SU-DHL-6 (cell line): ENCODE data around the gene LRP4.

ENCODE experiments used
- H2AFZ ChIP-seq: fragments of 200-600 bp; sonication (generic); 2 replicates; pipeline ENCODE4 v1.6.1; 2014; ENCODE audit warnings: low read depth, mild to moderate bottlenecking, moderate library complexity, mixed read lengths, antibody characterized with exemption, low read length; ENCODE audit not compliant: severe bottlenecking
- H3F3A ChIP-seq: fragments of 200-600 bp; shearing (Covaris generic); 2 replicates; pipeline ENCODE4 v1.6.0; 2016; ENCODE audit warnings: antibody characterized with exemption, mild to moderate bottlenecking; ENCODE audit not compliant: insufficient read depth
- H3K27ac ChIP-seq: fragments of 200-600 bp; sonication (generic); 2 replicates; pipeline ENCODE4 v1.5.1; 2016; ENCODE audit warnings: low read depth, mild to moderate bottlenecking, low read length, moderate library complexity, mixed read lengths
- H3K27me3 ChIP-seq: fragments of 200-600 bp; sonication (generic), shearing (Covaris generic); 2 replicates; pipeline ENCODE4 v1.6.0; 2014; ENCODE audit warnings: mild to moderate bottlenecking, low read length
- H3K36me3 ChIP-seq: fragments of 200-600 bp; sonication (generic); 2 replicates; pipeline ENCODE4 v1.6.1; 2014; ENCODE audit warnings: mild to moderate bottlenecking, low read length, mixed read lengths
- H3K4me2 ChIP-seq: fragments of 300-600, 200-600 bp; shearing (Covaris generic), sonication (generic); 2 replicates; pipeline ENCODE4 v1.6.0; 2014; ENCODE audit warnings: low read length, low read depth, mild to moderate bottlenecking; ENCODE audit not compliant: poor library complexity, severe bottlenecking
- H3K4me3 ChIP-seq: fragments of 200-600 bp; sonication (generic); 2 replicates; pipeline ENCODE4 v1.5.1; 2014; ENCODE audit warnings: antibody characterized with exemption, low read length, mild to moderate bottlenecking, mixed read lengths; ENCODE audit not compliant: insufficient read depth, poor library complexity, severe bottlenecking
- H3K79me2 ChIP-seq: fragments of 200-600 bp; sonication (generic); 2 replicates; pipeline ENCODE4 v1.6.1; 2014; ENCODE audit warnings: mild to moderate bottlenecking, low read length, moderate library complexity; ENCODE audit not compliant: insufficient read depth
- H3K9ac ChIP-seq: fragments of 200-600 bp; sonication (generic); 2 replicates; pipeline ENCODE4 v1.7.0; 2014; ENCODE audit warnings: mild to moderate bottlenecking, low read length
- H3K9me2 ChIP-seq: fragments of 200-600 bp; sonication (generic); replicated peaks from 2 replicates; pipeline ENCODE4 v1.6.1; 2014; ENCODE audit warnings: low read length; ENCODE audit not compliant: insufficient read depth
- H3K9me3 ChIP-seq: fragments of 200-600 bp; sonication (generic); 2 replicates; pipeline ENCODE4 v1.6.1; 2014; ENCODE audit warnings: low read length, mixed read lengths; ENCODE audit not compliant: insufficient read depth
- H4K20me1 ChIP-seq: fragments of 200-600 bp; sonication (generic); 2 replicates; pipeline ENCODE4 v1.6.1; 2014; ENCODE audit warnings: low read depth, mild to moderate bottlenecking, antibody characterized with exemption, low read length, moderate library complexity, mixed read lengths
- CTCF ChIP-seq: fragments of 200-600 bp; sonication (generic); IDR thresholded peaks from one replicate; pipeline ENCODE4 v1.5.1; 2017; ENCODE audit warnings: antibody characterized with exemption, mild to moderate bottlenecking, low read length, moderate library complexity; ENCODE audit not compliant: insufficient read depth, poor library complexity, severe bottlenecking
- EZH2phosphoT487 ChIP-seq: fragments of 200-600 bp; sonication (generic), shearing (Covaris generic); conservative IDR thresholded peaks from 2 replicates; pipeline ENCODE4 v1.6.1; 2018; ENCODE audit warnings: mild to moderate bottlenecking, antibody characterized with exemption, low read length, moderate library complexity, mixed read lengths

LRP4 gene

DNA sequence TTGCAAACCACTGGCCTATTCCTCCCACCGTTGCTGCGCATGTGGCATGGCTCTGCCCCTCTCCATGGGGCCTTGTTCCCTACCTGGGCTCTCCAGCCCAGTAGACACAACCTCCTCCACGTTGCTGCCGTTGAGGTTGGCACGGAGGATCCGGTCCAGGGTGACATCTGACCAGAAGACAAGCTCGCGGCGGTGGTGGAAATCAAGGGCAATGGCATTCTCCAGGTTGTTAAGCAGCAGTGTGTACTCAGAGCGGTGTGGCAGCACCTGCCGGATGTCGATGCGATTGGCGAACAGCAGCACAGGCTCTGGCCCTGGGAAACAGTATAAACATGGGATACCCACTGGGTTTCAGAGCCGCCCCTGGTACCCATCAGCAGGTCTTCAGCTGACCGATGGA, 23.8 kb downstream of the LRP4 start:
- Histone ChIP-seq H3K27ac (no peak overlapping the region), H3K9me2 (no peaks in the 10 kb centered on the region), H4K20me1 (no peaks in the 10 kb centered on the region), H3K9ac (no peak overlapping the region), H3K79me2 (no peaks in the 10 kb centered on the region), H3K27me3 (no peaks in the 10 kb centered on the region), H3K4me3 (no peak overlapping the region), H3K4me2 (no peak overlapping the region), H3K36me3 (no peaks in the 10 kb centered on the region), H2AFZ (no peak overlapping the region), H3F3A (no peaks in the 10 kb centered on the region), H3K9me3 (no peaks in the 10 kb centered on the region)
- TF ChIP-seq CTCF (no peak), EZH2phosphoT487 (no peak)

DNA sequence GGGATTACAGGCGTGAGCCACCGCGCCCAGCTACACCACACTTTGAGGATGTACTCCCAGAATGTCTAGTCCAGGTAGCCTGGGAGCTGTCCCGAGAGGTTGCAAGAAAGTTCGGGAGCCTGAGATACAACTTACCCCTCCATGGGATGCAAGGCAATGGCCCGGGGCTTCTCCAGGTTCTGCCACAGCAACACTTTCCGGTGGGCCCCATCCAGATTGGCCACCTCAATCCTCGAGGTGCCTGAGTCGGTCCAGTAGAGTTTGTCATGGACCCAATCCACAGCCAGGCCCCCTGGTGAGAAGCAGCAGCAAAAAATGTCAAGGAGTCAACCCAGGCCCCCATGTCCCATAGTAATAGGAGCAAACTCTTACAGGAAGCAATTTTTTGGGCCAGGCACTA, 25.5 kb downstream of the LRP4 start:
- H3K9me2 ChIP-seq, result no peaks in the 10 kb centered on the region
- TF ChIP-seq EZH2phosphoT487 (no peak), CTCF (no peak)
- no peaks in the 10 kb centered on the region for H3K27me3 ChIP-seq
- no peak overlapping the region for H3K27ac ChIP-seq
- H3F3A ChIP-seq, result no peaks in the 10 kb centered on the region
- no peak overlapping the region for H2AFZ ChIP-seq
- no peaks in the 10 kb centered on the region for H3K9me3 ChIP-seq
- no peak overlapping the region for H3K9ac ChIP-seq
- no peaks in the 10 kb centered on the region for H3K79me2 ChIP-seq
- H3K36me3 ChIP-seq, result no peaks in the 10 kb centered on the region
- no peak overlapping the region for H3K4me2 ChIP-seq
- H4K20me1 ChIP-seq, result no peaks in the 10 kb centered on the region
- no peak overlapping the region for H3K4me3 ChIP-seq

GRCh38 chr11:46892109-46892508, 26.2 kb downstream of the LRP4 start:
- Histone ChIP-seq H3K9ac (no peak overlapping the region), H3K9me3 (no peaks in the 10 kb centered on the region), H3K79me2 (no peaks in the 10 kb centered on the region), H3F3A (no peaks in the 10 kb centered on the region), H3K4me2 (no peak overlapping the region), H4K20me1 (no peaks in the 10 kb centered on the region), H3K36me3 (no peaks in the 10 kb centered on the region), H3K27me3 (no peaks in the 10 kb centered on the region), H2AFZ (no peak overlapping the region), H3K27ac (no peak overlapping the region), H3K9me2 (no peaks in the 10 kb centered on the region), H3K4me3 (no peak overlapping the region)
- TF ChIP-seq CTCF (no peak), EZH2phosphoT487 (no peak)

DNA sequence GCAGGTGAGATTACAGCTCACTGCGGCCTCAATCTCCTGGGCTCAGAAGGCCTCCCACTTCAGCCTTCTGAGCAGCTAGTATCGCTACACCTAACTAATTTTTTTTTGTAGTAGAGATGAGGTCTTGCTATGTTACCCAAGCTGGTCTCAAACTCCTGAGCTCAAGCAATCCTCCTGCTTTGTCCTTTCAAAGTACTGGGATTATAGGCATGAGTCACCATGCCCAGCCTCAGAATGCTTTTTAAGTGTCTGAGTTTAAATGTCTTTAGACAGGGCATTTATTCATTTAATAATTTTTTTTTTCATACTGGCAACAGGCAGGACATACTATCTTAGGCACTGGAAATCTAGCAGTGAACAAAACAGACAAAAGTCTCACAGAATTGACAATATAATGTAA, 27.7 kb downstream of the LRP4 start:
- no peaks in the 10 kb centered on the region for H3F3A ChIP-seq
- H3K4me3 ChIP-seq, result no peak overlapping the region
- H3K27ac ChIP-seq, result no peak overlapping the region
- H3K9me2 ChIP-seq, result no peaks in the 10 kb centered on the region
- no peak overlapping the region for H2AFZ ChIP-seq
- TF ChIP-seq CTCF, result no peak
- no peak for TF ChIP-seq EZH2phosphoT487
- H3K36me3 ChIP-seq, result no peaks in the 10 kb centered on the region
- H3K27me3 ChIP-seq, result no peaks in the 10 kb centered on the region
- H3K9ac ChIP-seq, result no peak overlapping the region
- no peaks in the 10 kb centered on the region for H3K79me2 ChIP-seq
- no peaks in the 10 kb centered on the region for H3K9me3 ChIP-seq
- no peak overlapping the region for H3K4me2 ChIP-seq
- H4K20me1 ChIP-seq, result no peaks in the 10 kb centered on the region
